H9 (cell line): ENCODE measurements around the gene P2RY14. TPM values are rescaled to one million over a fixed set of nuclear protein-coding genes. Genes with fewer than 3 reads are reported as not detected.

Source experiments
- DNase-seq: peaks from one replicate; pipeline ENCODE4 v3.0.0-alpha.2; 2017
- H2AFZ ChIP-seq: one replicate; pipeline ENCODE4 v1.6.1; 2013; ENCODE audit warnings: mild to moderate bottlenecking, low read length, control low read depth, moderate library complexity
- H2AK5ac ChIP-seq: 2 replicates; pipeline ENCODE4 v1.6.1; 2013; ENCODE audit warnings: low read length, control low read depth, mixed read lengths; ENCODE audit not compliant: insufficient read length
- H2BK120ac ChIP-seq: one replicate; pipeline ENCODE4 v1.6.1; 2013; ENCODE audit warnings: low read depth, mild to moderate bottlenecking, low read length, control low read depth, inconsistent platforms; ENCODE audit not compliant: poor library complexity, severe bottlenecking
- H2BK12ac ChIP-seq: 2 replicates; pipeline ENCODE4 v1.6.1; 2013; ENCODE audit warnings: low read length, control low read depth, mixed read lengths, low read depth; ENCODE audit not compliant: insufficient read length
- H2BK15ac ChIP-seq: 2 replicates; pipeline ENCODE4 v1.6.1; 2013; ENCODE audit warnings: low read depth, low read length, control low read depth
- H2BK20ac ChIP-seq: one replicate; pipeline ENCODE4 v1.6.1; 2013; ENCODE audit warnings: low read depth, mild to moderate bottlenecking, low read length, control low read depth, inconsistent platforms; ENCODE audit not compliant: poor library complexity, severe bottlenecking
- H2BK5ac ChIP-seq: 2 replicates; pipeline ENCODE4 v1.6.1; 2013; ENCODE audit warnings: low read length, control low read depth, mixed read lengths; ENCODE audit not compliant: insufficient read length
- H3K14ac ChIP-seq: 2 replicates; pipeline ENCODE4 v1.6.1; 2013; ENCODE audit warnings: low read length, control low read depth; ENCODE audit not compliant: insufficient read depth
- H3K18ac ChIP-seq: 2 replicates; pipeline ENCODE4 v1.6.1; 2013; ENCODE audit warnings: low read depth, mild to moderate bottlenecking, mixed read lengths, low read length, control low read depth; ENCODE audit not compliant: insufficient read length
- H3K23ac ChIP-seq: 2 replicates; pipeline ENCODE4 v1.6.1; 2013; ENCODE audit warnings: low read length, control low read depth, mixed read lengths, low read depth; ENCODE audit not compliant: insufficient read length
- H3K23me2 ChIP-seq: 2 replicates; pipeline ENCODE4 v1.6.1; 2013; ENCODE audit warnings: low read depth, mild to moderate bottlenecking, mixed read lengths, low read length, control low read depth; ENCODE audit not compliant: insufficient read length, poor library complexity, severe bottlenecking
- H3K27ac ChIP-seq: 2 replicates; pipeline ENCODE4 v1.5.1; 2013; ENCODE audit warnings: low read length, control low read depth, mixed read lengths, low read depth; ENCODE audit not compliant: insufficient read length
- H3K27me3 ChIP-seq: 2 replicates; pipeline ENCODE4 v1.6.1; 2013; ENCODE audit warnings: low read length, control low read depth, inconsistent platforms; ENCODE audit not compliant: insufficient read depth
- H3K4ac ChIP-seq: 2 replicates; pipeline ENCODE4 v1.6.1; 2013; ENCODE audit warnings: low read depth, mild to moderate bottlenecking, control low read depth, inconsistent platforms, low read length, moderate library complexity
- H3K4me1 ChIP-seq: 2 replicates; pipeline ENCODE4 v1.6.1; 2013; ENCODE audit warnings: low read length, control low read depth, inconsistent platforms; ENCODE audit not compliant: insufficient read depth
- H3K4me2 ChIP-seq: 2 replicates; pipeline ENCODE4 v1.6.1; 2013; ENCODE audit warnings: low read length, control low read depth, mixed read lengths; ENCODE audit not compliant: insufficient read length, insufficient read depth
- H3K56ac ChIP-seq: 2 replicates; pipeline ENCODE4 v1.6.1; 2013; ENCODE audit warnings: low read depth, mild to moderate bottlenecking, mixed read lengths, low read length, control low read depth; ENCODE audit not compliant: insufficient read length
- H3K79me1 ChIP-seq: 2 replicates; pipeline ENCODE4 v1.6.1; 2013; ENCODE audit warnings: low read depth, mild to moderate bottlenecking, moderate library complexity, low read length, control low read depth, inconsistent platforms; ENCODE audit not compliant: insufficient read depth, poor library complexity, severe bottlenecking
- H3K79me2 ChIP-seq: 2 replicates; pipeline ENCODE4 v1.6.1; 2013; ENCODE audit warnings: low read length, control low read depth, inconsistent platforms; ENCODE audit not compliant: insufficient read depth
- H3K9ac ChIP-seq: 2 replicates; pipeline ENCODE4 v1.6.1; 2013; ENCODE audit warnings: low read length, control low read depth, mixed read lengths; ENCODE audit not compliant: insufficient read length; ENCODE audit errors: extremely low read depth
- H3K9me3 ChIP-seq: one replicate; pipeline ENCODE4 v1.6.1; 2013; ENCODE audit warnings: low read depth, low read length, inconsistent platforms; ENCODE audit not compliant: control insufficient read depth
- H3T11ph ChIP-seq: one replicate; pipeline ENCODE4 v1.6.1; 2013; ENCODE audit warnings: mild to moderate bottlenecking, low read length, control low read depth, inconsistent platforms
- H4K20me1 ChIP-seq: one replicate; pipeline ENCODE4 v1.6.1; 2013; ENCODE audit not compliant: control insufficient read depth, insufficient read length, insufficient read depth
- H4K5ac ChIP-seq: 2 replicates; pipeline ENCODE4 v1.6.1; 2013; ENCODE audit warnings: low read depth, mild to moderate bottlenecking, mixed read lengths, low read length, control low read depth; ENCODE audit not compliant: insufficient read length
- H4K8ac ChIP-seq: replicated peaks from 2 replicates; pipeline ENCODE4 v1.6.1; 2013; ENCODE audit warnings: low read length, control low read depth, mixed read lengths, low read depth; ENCODE audit not compliant: insufficient read length
- H4K91ac ChIP-seq: 2 replicates; pipeline ENCODE4 v1.6.1; 2013; ENCODE audit warnings: low read depth, mild to moderate bottlenecking, moderate library complexity, mixed read lengths, low read length, control low read depth; ENCODE audit not compliant: insufficient read length
- H3K27ac Mint-ChIP-seq, 3 experiments: 2 replicates in 2 of 3; 3 replicates in 1 of 3; pipeline ENCODE4 v1.8.0; 2020 to 2021; ENCODE audit warnings: mixed read lengths in 3 of 3, mild to moderate bottlenecking in 1 of 3, moderate library complexity in 1 of 3
- H3K27me3 Mint-ChIP-seq: 2 replicates; pipeline ENCODE4 v1.8.0; 2021; ENCODE audit warnings: low read depth, mild to moderate bottlenecking, moderate library complexity, mixed read lengths
- H3K36me3 Mint-ChIP-seq, 3 experiments: 2 replicates in 2 of 3; 3 replicates in 1 of 3; pipeline ENCODE4 v1.8.0; 2020 to 2021; ENCODE audit warnings: low read depth in 3 of 3, mixed read lengths in 3 of 3; ENCODE audit not compliant: insufficient read depth in 1 of 3
- H3K4me1 Mint-ChIP-seq, 2 experiments: 2 replicates each; pipeline ENCODE4 v1.8.0; 2020; ENCODE audit warnings: mixed read lengths in 2 of 2
- H3K4me3 Mint-ChIP-seq, 2 experiments: 2 replicates in 1 of 2; 3 replicates in 1 of 2; pipeline ENCODE4 v1.8.0; 2020 to 2021; ENCODE audit warnings: mild to moderate bottlenecking in 2 of 2, mixed read lengths in 2 of 2, moderate library complexity in 1 of 2
- H3K9me3 Mint-ChIP-seq, 2 experiments: 2 replicates in 1 of 2; 3 replicates in 1 of 2; pipeline ENCODE4 v1.8.0; 2020; ENCODE audit warnings: mild to moderate bottlenecking in 2 of 2, mixed read lengths in 2 of 2, moderate library complexity in 1 of 2
- WGBS: extraction: QIAGEN DNeasy Blood & Tissue Kit; methylation state at CpG from one replicate; pipeline ENCODE4 v1.1.7; 2013; ENCODE audit warnings: missing lambda C conversion rate, low lambda C conversion rate, mixed read lengths; ENCODE audit not compliant: insufficient read length; ENCODE audit errors: extremely low coverage; 5-methylcytosine and 5-hydroxymethylcytosine counted together
- total RNA-seq: library from RNA; stranded (reverse); gene quantifications from 2 replicates; pipeline ENCODE4 v1.2.1, GENCODE V29; 2021
- TF ChIP-seq, protein P1 (sequence below): fragments of 200-600 bp; sonication (generic); conservative IDR thresholded peaks from 3 replicates; pipeline ENCODE4 v1.8.0; 2021; ENCODE audit warnings: antibody characterized with exemption, mild to moderate bottlenecking

The P2RY14 gene
- total RNA-seq, 1 experiment from 2014 or later = not detected

DNA sequence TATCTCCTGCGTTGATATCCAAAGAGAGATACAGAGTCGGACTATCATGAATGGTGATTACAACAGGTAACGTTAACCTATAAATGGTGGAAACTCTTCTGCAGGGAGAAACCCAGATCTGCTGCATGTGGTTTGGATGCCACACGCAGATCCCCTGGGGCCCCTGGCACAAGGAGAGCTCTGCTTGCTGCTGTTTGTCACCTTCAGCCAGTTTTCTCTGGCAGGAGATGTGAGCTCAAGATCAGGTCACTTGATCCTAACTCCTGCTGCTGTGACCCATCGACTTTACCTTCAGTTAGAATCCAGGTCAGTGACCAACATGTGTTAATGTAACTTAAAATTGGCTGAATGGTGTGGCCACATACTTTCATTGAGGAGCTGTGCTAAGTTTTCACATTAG, 51.5 kb downstream of the P2RY14 start:
- H3K4me3 Mint-ChIP-seq = no peak overlapping the region
- Histone ChIP-seq H3K4me2 (no peak overlapping the region), H3K23me2 (no peaks in the 10 kb centered on the region), H3K4me1 (peaks cover 7% of the 10 kb centered on the region; the same call in 1 of the 2 replicates), H4K20me1 (no peaks in the 10 kb centered on the region), H2BK120ac (no peak overlapping the region), H4K91ac (no peak overlapping the region), H4K8ac (no peak overlapping the region), H3T11ph (no peak overlapping the region), H4K5ac (no peak overlapping the region), H2AK5ac (no peak overlapping the region), H3K9me3 (no peaks in the 10 kb centered on the region), H3K79me2 (no peaks in the 10 kb centered on the region), H2BK12ac (no peak overlapping the region), H3K14ac (no peak overlapping the region), H3K23ac (no peak overlapping the region), H3K4ac (no peak overlapping the region), H3K27me3 (no peaks in the 10 kb centered on the region), H3K79me1 (no peaks in the 10 kb centered on the region), H2BK5ac (no peak overlapping the region), H3K56ac (no peak overlapping the region), H2BK15ac (no peak overlapping the region), H2AFZ (no peak overlapping the region), H2BK20ac (no peak overlapping the region), H3K18ac (no peak overlapping the region), H3K27ac (no peak overlapping the region), H3K9ac (no peak overlapping the region)
- peaks cover 0 to 6% of the 10 kb centered on the region in 2 experiments; a peak in 1 of 5 replicates for H3K9me3 Mint-ChIP-seq
- no peaks in the 10 kb centered on the region for H3K27me3 Mint-ChIP-seq
- no peak for DNase-seq
- H3K27ac Mint-ChIP-seq = no peak overlapping the region
- H3K36me3 Mint-ChIP-seq = peaks cover 7 to 12% (median 8%) of the 10 kb centered on the region in 3 experiments
- WGBS = no CpG with 5 or more reads among the region's 5 CpGs
- TF ChIP-seq, protein P1, sequence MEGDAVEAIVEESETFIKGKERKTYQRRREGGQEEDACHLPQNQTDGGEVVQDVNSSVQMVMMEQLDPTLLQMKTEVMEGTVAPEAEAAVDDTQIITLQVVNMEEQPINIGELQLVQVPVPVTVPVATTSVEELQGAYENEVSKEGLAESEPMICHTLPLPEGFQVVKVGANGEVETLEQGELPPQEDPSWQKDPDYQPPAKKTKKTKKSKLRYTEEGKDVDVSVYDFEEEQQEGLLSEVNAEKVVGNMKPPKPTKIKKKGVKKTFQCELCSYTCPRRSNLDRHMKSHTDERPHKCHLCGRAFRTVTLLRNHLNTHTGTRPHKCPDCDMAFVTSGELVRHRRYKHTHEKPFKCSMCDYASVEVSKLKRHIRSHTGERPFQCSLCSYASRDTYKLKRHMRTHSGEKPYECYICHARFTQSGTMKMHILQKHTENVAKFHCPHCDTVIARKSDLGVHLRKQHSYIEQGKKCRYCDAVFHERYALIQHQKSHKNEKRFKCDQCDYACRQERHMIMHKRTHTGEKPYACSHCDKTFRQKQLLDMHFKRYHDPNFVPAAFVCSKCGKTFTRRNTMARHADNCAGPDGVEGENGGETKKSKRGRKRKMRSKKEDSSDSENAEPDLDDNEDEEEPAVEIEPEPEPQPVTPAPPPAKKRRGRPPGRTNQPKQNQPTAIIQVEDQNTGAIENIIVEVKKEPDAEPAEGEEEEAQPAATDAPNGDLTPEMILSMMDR = no peak
- peaks cover 25 to 27% of the 10 kb centered on the region in 2 experiments for H3K4me1 Mint-ChIP-seq
